Measurements from ENCODE around the gene PKP4. TPM values are rescaled to one million over a fixed set of nuclear protein-coding genes. Genes with fewer than 3 reads are reported as not detected.

The PKP4 gene
- polyA plus RNA-seq, 1 donor from 2014 or later, result 24.2 TPM

DNA sequence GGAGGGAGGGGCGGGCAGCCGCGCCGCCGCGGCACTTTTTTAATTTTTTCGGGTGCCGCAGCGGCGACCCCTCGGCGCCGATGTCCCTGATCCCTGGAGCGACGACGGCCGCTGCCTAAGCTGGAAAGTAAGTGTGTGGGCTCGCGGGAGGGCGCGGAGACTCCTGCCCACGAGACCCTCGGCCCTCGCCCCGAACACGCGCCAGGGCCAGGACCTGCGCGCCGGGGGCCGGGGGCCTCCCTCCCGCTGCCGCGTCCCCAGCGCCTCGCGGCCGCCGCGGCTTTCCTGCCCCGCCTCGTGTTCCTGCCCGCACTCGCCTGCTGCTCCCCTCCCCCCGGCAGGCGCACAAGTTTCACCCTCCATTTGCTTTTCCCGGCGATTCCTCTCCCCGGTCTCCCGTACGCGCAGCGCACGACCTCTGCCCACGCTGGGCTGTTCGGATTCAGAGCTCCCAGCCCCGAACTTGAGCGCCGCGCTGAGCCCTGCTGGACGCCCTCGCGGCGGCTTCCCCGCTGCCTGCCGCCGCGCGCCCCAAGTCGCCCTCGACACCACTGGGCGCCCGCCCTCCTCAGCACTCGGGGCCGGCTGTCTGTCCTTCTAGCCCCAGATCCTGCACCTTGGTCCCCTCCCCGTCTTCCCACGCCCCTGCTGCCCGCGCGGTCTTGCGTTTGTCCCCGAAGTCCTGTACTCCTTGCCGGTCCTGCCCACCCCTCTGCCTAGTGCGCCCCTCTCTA, 507 bp downstream of the PKP4 start:
- Histone ChIP-seq H4K20me1 (ENCODE audit: insufficient read depth) (no peaks in the 10 kb centered on the region), H3K4me2 (ENCODE audit: low read length) (no peak overlapping the region), H3K9me2 (ENCODE audit: insufficient read depth, low read length) (no peaks in the 10 kb centered on the region), H3F3A (ENCODE audit: insufficient read depth, low read length, poor library complexity, severe bottlenecking) (no peaks in the 10 kb centered on the region), H3K27me3 (ENCODE audit: insufficient read depth, low read depth, low read length) (no peaks in the 10 kb centered on the region), H3K27ac (ENCODE audit: low read length) (peak overlapping the region; percentile 53), H3K9me3 (ENCODE audit: low read length) (no peaks in the 10 kb centered on the region), H3K36me3 (ENCODE audit: insufficient read depth, low read length) (no peaks in the 10 kb centered on the region), H3K79me2 (replicated peaks; ENCODE audit: insufficient read depth, low read length) (peaks cover 23% of the 10 kb centered on the region), H2AFZ (ENCODE audit: low read depth, low read length) (peak overlapping the region; percentile 66), H3K9ac (ENCODE audit: low read length) (peak overlapping the region; percentile 70), H3K4me3 (ENCODE audit: low read length) (peak overlapping the region; percentile 89)
- peak; percentile 74 for TF ChIP-seq MXI1 (conservative IDR thresholded peaks at IDR 0.05; ENCODE audit: poor library complexity, severe bottlenecking)
- no peak for TF ChIP-seq POLR2AphosphoS5 (IDR thresholded peaks at IDR 0.05)
- TF ChIP-seq RAD21 (conservative IDR thresholded peaks at IDR 0.05), result no peak
- TF ChIP-seq, protein P1, sequence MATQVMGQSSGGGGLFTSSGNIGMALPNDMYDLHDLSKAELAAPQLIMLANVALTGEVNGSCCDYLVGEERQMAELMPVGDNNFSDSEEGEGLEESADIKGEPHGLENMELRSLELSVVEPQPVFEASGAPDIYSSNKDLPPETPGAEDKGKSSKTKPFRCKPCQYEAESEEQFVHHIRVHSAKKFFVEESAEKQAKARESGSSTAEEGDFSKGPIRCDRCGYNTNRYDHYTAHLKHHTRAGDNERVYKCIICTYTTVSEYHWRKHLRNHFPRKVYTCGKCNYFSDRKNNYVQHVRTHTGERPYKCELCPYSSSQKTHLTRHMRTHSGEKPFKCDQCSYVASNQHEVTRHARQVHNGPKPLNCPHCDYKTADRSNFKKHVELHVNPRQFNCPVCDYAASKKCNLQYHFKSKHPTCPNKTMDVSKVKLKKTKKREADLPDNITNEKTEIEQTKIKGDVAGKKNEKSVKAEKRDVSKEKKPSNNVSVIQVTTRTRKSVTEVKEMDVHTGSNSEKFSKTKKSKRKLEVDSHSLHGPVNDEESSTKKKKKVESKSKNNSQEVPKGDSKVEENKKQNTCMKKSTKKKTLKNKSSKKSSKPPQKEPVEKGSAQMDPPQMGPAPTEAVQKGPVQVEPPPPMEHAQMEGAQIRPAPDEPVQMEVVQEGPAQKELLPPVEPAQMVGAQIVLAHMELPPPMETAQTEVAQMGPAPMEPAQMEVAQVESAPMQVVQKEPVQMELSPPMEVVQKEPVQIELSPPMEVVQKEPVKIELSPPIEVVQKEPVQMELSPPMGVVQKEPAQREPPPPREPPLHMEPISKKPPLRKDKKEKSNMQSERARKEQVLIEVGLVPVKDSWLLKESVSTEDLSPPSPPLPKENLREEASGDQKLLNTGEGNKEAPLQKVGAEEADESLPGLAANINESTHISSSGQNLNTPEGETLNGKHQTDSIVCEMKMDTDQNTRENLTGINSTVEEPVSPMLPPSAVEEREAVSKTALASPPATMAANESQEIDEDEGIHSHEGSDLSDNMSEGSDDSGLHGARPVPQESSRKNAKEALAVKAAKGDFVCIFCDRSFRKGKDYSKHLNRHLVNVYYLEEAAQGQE (IDR thresholded peaks at IDR 0.05; ENCODE audit: borderline replicate concordance), result no peak
- no peak for TF ChIP-seq SMC3 (conservative IDR thresholded peaks at IDR 0.05; ENCODE audit: poor library complexity)

DNA sequence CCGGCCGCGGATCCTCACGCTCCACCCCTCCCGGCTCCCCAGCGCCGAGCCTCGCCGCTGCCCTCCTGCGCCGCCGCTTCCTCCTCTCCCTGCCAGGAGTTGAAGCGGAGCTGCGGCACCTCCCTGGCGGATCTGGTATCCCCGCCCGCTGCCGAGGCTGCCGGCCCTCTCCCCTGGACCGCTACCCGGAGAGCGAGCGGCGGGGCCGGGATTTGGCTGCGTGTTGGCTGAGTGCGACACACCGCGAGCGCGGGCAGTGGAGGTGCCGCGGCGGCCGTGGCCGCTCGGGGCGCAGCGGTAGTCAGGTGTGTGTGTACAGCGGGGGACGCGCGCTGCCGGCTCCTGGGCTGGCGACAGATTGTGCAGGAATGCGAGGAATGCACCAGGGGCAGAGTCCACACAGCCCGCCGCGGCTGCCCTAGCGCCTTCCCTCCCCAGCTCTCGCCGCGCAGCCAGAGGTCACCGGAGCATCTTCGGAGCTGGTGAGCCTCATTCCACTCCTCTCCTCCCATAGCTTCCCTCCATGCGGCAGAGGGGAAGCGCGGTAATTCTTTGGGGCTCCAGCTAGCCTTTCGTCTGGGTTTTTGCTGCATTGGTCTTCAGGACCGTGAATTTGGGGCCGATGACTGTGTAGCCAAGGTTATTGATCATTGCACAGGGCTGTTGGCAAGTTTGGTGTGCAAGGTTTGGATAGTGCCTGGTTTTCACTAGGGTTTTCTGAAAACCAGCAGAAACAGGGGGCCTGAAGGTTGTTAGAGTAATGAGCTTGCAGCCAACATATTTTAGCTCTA, 1.3 kb downstream of the PKP4 start:
- peak overlapping the region; percentile 89 for H3K4me3 ChIP-seq (ENCODE audit: low read length)
- peak overlapping the region; percentile 53 for H3K27ac ChIP-seq (ENCODE audit: low read length)
- TF ChIP-seq MXI1 (conservative IDR thresholded peaks at IDR 0.05; ENCODE audit: poor library complexity, severe bottlenecking) (peak; percentile 40), SMC3 (conservative IDR thresholded peaks at IDR 0.05; ENCODE audit: poor library complexity) (peak; percentile 56), POLR2AphosphoS5 (IDR thresholded peaks at IDR 0.05) (no peak), EZH2 (IDR thresholded peaks at IDR 0.05; ENCODE audit: borderline replicate concordance, insufficient read depth, low read length, poor library complexity, severe bottlenecking) (no peak), EP300 (conservative IDR thresholded peaks at IDR 0.05; ENCODE audit: poor library complexity, severe bottlenecking) (peak; percentile 12), TAF1 (IDR thresholded peaks at IDR 0.05; ENCODE audit: low read depth) (peak; percentile 45), RAD21 (conservative IDR thresholded peaks at IDR 0.05) (peak; percentile 58)
- TF ChIP-seq, protein P2, sequence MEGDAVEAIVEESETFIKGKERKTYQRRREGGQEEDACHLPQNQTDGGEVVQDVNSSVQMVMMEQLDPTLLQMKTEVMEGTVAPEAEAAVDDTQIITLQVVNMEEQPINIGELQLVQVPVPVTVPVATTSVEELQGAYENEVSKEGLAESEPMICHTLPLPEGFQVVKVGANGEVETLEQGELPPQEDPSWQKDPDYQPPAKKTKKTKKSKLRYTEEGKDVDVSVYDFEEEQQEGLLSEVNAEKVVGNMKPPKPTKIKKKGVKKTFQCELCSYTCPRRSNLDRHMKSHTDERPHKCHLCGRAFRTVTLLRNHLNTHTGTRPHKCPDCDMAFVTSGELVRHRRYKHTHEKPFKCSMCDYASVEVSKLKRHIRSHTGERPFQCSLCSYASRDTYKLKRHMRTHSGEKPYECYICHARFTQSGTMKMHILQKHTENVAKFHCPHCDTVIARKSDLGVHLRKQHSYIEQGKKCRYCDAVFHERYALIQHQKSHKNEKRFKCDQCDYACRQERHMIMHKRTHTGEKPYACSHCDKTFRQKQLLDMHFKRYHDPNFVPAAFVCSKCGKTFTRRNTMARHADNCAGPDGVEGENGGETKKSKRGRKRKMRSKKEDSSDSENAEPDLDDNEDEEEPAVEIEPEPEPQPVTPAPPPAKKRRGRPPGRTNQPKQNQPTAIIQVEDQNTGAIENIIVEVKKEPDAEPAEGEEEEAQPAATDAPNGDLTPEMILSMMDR (IDR thresholded peaks at IDR 0.05; ENCODE audit: poor library complexity, severe bottlenecking), result peak; percentile 80
- TF ChIP-seq, protein P1 (IDR thresholded peaks at IDR 0.05; ENCODE audit: borderline replicate concordance), result peak; percentile 23
- H3K27me3 ChIP-seq (ENCODE audit: insufficient read depth, low read depth, low read length), result no peaks in the 10 kb centered on the region
- no peaks in the 10 kb centered on the region for H3F3A ChIP-seq (ENCODE audit: insufficient read depth, low read length, poor library complexity, severe bottlenecking)
- peaks cover 28% of the 10 kb centered on the region for H3K79me2 ChIP-seq (replicated peaks; ENCODE audit: insufficient read depth, low read length)
- H3K4me2 ChIP-seq (ENCODE audit: low read length), result peak overlapping the region; percentile 56
- H3K9ac ChIP-seq (ENCODE audit: low read length), result peak overlapping the region; percentile 70
- peak overlapping the region; percentile 66 for H2AFZ ChIP-seq (ENCODE audit: low read depth, low read length)
- no peaks in the 10 kb centered on the region for H4K20me1 ChIP-seq (ENCODE audit: insufficient read depth)
- H3K36me3 ChIP-seq (ENCODE audit: insufficient read depth, low read length), result no peaks in the 10 kb centered on the region
- no peaks in the 10 kb centered on the region for H3K9me2 ChIP-seq (ENCODE audit: insufficient read depth, low read length)
- H3K9me3 ChIP-seq (ENCODE audit: low read length), result no peaks in the 10 kb centered on the region
